Neural cell (in vitro differentiated cells): ENCODE measurements around the gene BMPR1B.

Experiments
- EP300 ChIP-seq: fragments of 450-650 bp; conservative IDR thresholded peaks from 2 replicates; pipeline ENCODE4 v1.6.1; 2014; ENCODE audit warnings: antibody characterized with exemption, mild to moderate bottlenecking, moderate library complexity; ENCODE audit not compliant: poor library complexity, severe bottlenecking
- TAF1 ChIP-seq: IDR thresholded peaks from 2 replicates; pipeline ENCODE4 v1.6.1; 2012; ENCODE audit warnings: low read depth

DNA sequence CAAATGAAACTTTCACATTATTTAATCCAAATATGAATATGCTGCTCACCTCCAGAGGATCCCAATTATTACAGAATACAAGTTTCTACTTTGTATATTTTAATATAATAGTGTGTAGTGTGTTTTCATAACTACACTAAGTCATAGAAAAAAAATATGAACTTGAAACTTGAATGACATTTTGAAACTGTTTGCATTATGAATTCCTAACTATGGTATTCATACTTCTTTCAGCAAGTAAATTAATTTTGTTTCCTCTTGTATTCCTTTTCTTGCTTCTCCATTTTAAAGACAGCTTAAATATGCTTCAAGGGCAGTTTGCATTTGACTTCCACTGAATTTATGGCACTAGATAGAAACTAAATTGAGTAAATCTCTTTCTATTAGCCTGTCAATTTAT is 177.1 kb downstream of the BMPR1B start:
- TF ChIP-seq TAF1, result no peak
- TF ChIP-seq EP300, result no peak
